Measurements from ENCODE around the gene API5.

The API5 gene

DNA sequence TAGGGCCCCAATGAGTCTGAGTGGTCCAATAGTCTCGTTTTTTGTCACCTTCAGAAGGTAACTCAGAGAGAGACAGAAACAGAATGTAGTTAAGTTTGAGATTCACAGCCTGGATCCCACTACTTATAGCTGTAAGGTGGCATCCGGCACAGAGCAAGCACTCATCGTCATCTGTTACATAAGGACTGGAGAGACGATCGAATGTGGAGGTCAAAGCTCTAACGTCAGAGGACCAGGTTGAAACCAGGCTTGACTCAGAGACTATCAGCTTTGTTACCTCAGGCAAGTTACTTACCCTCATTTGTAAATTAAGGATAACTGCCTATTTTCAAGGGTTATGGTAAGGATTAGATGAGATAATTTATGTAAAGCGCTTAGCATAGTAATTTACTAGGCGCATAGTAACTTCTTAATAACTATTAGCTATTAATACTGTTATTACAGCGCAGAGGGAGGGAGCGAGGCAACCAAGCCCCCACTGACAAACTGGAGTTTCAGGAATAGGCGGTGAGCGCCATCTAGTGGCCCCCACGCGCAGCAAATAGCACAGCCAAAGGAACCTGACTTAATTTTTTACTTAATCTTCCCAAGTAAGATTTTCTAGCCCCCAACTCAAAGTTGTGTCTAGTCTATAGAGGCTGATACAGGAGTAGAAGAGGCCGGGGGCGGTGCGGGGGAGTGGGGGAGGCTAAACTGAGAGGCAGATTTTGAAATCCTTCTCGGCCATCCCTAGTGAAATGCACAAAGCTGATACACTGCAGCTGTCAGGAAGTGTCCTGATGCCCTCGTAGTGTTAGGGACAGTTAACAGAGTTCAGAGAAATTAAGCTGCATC, 29.0 kb upstream of the API5 start:
- no peak for DNase-seq (ENCODE audit: low read depth)
- TF ChIP-seq, protein P1, sequence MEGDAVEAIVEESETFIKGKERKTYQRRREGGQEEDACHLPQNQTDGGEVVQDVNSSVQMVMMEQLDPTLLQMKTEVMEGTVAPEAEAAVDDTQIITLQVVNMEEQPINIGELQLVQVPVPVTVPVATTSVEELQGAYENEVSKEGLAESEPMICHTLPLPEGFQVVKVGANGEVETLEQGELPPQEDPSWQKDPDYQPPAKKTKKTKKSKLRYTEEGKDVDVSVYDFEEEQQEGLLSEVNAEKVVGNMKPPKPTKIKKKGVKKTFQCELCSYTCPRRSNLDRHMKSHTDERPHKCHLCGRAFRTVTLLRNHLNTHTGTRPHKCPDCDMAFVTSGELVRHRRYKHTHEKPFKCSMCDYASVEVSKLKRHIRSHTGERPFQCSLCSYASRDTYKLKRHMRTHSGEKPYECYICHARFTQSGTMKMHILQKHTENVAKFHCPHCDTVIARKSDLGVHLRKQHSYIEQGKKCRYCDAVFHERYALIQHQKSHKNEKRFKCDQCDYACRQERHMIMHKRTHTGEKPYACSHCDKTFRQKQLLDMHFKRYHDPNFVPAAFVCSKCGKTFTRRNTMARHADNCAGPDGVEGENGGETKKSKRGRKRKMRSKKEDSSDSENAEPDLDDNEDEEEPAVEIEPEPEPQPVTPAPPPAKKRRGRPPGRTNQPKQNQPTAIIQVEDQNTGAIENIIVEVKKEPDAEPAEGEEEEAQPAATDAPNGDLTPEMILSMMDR (IDR thresholded peaks at IDR 0.05; ENCODE audit: control insufficient read depth, insufficient read depth, low read depth, low read length, missing control alignments) = peak; percentile 84
- no peak overlapping the region for H3K4me3 ChIP-seq (ENCODE audit: control insufficient read depth, low read depth, low read length)

DNA sequence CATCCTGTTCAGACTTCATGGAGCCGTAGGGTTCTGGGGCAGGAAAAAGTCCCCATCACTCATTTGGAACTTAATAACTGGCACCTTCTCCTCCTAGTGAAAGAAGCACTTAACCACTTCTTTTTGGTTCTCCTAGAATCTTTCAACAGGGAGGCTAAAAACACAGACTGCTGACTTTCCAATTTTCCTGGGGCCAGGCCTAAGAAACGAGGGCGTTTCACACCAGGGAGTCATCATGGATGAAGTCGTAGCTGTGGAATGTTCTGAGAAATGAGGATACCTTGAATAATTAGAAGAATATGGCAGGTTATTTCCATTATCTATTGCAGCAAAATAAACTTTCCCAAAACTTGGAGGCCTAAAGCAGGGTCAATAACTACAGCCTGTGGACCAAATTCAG, 26.0 kb upstream of the API5 start:
- TF ChIP-seq, protein P1 (IDR thresholded peaks at IDR 0.05; ENCODE audit: control insufficient read depth, insufficient read depth, low read depth, low read length, missing control alignments) = no peak
- no peak overlapping the region for H3K4me3 ChIP-seq (ENCODE audit: control insufficient read depth, low read depth, low read length)
- no peak for DNase-seq (ENCODE audit: low read depth)

DNA sequence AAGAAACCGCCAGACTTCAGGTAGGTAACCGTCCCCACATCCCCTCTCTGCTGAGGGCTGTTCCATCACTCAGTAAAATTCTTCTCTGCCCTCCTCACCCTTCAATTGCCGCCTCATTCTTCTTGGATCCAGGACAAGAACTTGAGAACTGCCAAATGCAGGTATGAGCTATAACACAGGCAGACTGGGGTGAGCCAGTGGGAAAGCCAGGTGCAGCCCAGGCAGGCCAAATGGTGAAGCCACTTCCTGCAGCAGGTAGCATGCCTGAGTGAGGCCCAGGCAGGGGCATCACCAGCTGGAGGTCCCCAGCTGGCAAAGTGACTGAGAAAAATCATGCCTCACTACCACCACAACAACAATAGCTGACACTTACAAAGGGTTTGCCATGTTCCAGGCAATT, 22.4 kb upstream of the API5 start:
- DNase-seq (ENCODE audit: low read depth) = no peak
- TF ChIP-seq, protein P1 (IDR thresholded peaks at IDR 0.05; ENCODE audit: control insufficient read depth, insufficient read depth, low read depth, low read length, missing control alignments) = no peak
- H3K4me3 ChIP-seq (ENCODE audit: control insufficient read depth, low read depth, low read length) = no peak overlapping the region

DNA sequence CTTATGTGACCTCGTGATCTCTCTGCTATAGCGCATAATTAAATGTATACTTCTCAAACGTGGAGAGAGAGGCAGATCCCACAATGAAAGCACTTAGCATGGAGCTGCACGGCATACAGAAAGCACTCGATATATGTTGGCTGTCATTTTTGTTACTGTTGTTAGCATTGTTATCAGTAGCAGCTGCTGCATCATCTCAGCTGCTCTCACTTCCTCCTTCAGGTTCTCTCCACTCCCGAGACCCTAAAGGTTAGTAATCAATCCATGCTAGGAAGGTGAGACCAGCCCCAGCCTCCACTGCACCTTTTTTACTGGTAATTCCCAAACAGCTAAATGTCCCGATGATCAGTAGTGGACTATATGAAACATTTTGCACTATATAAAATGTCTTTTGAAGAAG, 13.4 kb upstream of the API5 start:
- no peak overlapping the region for H3K4me3 ChIP-seq (ENCODE audit: control insufficient read depth, low read depth, low read length)
- no peak for DNase-seq (ENCODE audit: low read depth)
- TF ChIP-seq, protein P1 (IDR thresholded peaks at IDR 0.05; ENCODE audit: control insufficient read depth, insufficient read depth, low read depth, low read length, missing control alignments) = no peak

DNA sequence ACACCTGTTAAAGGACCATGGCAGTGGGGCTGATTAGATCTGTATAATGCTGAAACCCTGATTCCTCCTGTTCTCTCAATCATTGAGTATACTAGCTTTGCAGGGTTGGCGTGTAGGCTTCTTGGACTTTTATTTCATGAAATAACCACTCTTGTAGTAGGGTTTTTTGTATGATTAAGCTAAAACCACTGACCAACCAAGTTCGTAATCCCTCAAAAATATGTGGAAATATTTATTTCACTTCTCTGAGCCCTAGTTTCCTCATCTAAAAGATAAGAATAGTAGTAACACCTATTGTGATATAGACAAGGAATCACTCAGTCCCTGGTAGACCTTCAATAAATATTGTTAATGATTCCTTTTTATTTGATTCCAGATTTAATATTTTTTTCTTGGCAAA, 4.2 kb downstream of the API5 start:
- TF ChIP-seq, protein P1 (IDR thresholded peaks at IDR 0.05; ENCODE audit: control insufficient read depth, insufficient read depth, low read depth, low read length, missing control alignments) = no peak
- H3K4me3 ChIP-seq (ENCODE audit: control insufficient read depth, low read depth, low read length) = no peak overlapping the region
- DNase-seq (ENCODE audit: low read depth) = no peak

DNA sequence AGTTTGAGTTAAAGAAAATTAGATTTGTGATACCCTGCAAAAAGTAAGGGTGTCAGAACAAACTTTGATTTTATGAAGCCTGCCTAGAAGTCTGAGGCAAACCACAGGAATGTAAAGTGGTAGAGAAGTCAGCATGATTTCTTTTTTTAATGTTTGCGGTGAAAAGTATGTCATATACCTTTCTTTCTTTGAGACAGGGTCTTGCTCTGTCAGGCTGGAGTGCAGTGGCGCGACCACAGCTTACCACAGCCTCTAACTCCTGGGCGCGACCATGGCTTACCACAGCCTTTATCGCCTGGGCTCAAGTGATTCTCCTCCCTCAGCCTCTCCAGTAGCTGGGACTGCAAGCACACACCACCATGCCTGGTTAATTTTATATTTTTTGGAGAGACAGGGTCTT, 4.7 kb downstream of the API5 start:
- no peak overlapping the region for H3K4me3 ChIP-seq (ENCODE audit: control insufficient read depth, low read depth, low read length)
- TF ChIP-seq, protein P1 (IDR thresholded peaks at IDR 0.05; ENCODE audit: control insufficient read depth, insufficient read depth, low read depth, low read length, missing control alignments) = no peak
- DNase-seq (ENCODE audit: low read depth) = no peak

Data from AG09309 (cell line).